Neural crest cell (in vitro differentiated cells): ENCODE results near the gene UGP2. TPM values are rescaled to one million over a fixed set of nuclear protein-coding genes. Genes with fewer than 3 reads are reported as not detected.

Experiments
- DNase-seq: peaks from one replicate; pipeline ENCODE4 v3.0.0; 2021; ENCODE audit warnings: low read depth, mixed read lengths, low spot score
- H3K27ac Mint-ChIP-seq: one replicate; pipeline ENCODE4 v1.8.0; 2021; ENCODE audit warnings: mild to moderate bottlenecking, mixed read lengths; ENCODE audit not compliant: unreplicated experiment
- H3K27me3 Mint-ChIP-seq: 2 replicates; pipeline ENCODE4 v1.8.0; 2021; ENCODE audit warnings: low read depth, mild to moderate bottlenecking, mixed read lengths
- H3K36me3 Mint-ChIP-seq: 2 replicates; pipeline ENCODE4 v1.8.0; 2021; ENCODE audit warnings: low read depth, mild to moderate bottlenecking, mixed read lengths
- H3K4me1 Mint-ChIP-seq: 2 replicates; pipeline ENCODE4 v1.8.0; 2021; ENCODE audit warnings: mixed read lengths
- H3K4me3 Mint-ChIP-seq: one replicate; pipeline ENCODE4 v1.8.0; 2021; ENCODE audit warnings: mild to moderate bottlenecking, mixed read lengths
- H3K9me3 Mint-ChIP-seq: 2 replicates; pipeline ENCODE4 v1.8.0; 2021; ENCODE audit warnings: mixed read lengths
- long read RNA-seq: library from polyadenylated mRNA; unstranded; transcript quantifications from one replicate; pipeline ENCODE4 v2.0.0, GENCODE V29; 2020
- total RNA-seq: library from RNA; stranded (reverse); gene quantifications from 2 replicates; pipeline ENCODE4 v1.2.1, GENCODE V29; 2021
- TF ChIP-seq, protein P1 (sequence below): fragments of 200-600 bp; sonication (generic); conservative IDR thresholded peaks from 2 replicates; pipeline ENCODE4 v1.5.0; 2021; ENCODE audit warnings: antibody characterized with exemption, mild to moderate bottlenecking

Gene UGP2
- total RNA-seq = 43.1 and 56.9 TPM in 2 replicates
- long read RNA-seq, transcript UGP2-202 (10 exons, 2,136 nt) = major isoform, 40 of 73 reads
- long read RNA-seq, transcript UGP2-201 (10 exons, 2,338 nt) = minor isoform, 24 of 73 reads
- long read RNA-seq, partial matches to known transcripts = 2 of 73 reads
- long read RNA-seq, other reads (novel, unspliced or antisense) = 6 of 73 reads

DNA sequence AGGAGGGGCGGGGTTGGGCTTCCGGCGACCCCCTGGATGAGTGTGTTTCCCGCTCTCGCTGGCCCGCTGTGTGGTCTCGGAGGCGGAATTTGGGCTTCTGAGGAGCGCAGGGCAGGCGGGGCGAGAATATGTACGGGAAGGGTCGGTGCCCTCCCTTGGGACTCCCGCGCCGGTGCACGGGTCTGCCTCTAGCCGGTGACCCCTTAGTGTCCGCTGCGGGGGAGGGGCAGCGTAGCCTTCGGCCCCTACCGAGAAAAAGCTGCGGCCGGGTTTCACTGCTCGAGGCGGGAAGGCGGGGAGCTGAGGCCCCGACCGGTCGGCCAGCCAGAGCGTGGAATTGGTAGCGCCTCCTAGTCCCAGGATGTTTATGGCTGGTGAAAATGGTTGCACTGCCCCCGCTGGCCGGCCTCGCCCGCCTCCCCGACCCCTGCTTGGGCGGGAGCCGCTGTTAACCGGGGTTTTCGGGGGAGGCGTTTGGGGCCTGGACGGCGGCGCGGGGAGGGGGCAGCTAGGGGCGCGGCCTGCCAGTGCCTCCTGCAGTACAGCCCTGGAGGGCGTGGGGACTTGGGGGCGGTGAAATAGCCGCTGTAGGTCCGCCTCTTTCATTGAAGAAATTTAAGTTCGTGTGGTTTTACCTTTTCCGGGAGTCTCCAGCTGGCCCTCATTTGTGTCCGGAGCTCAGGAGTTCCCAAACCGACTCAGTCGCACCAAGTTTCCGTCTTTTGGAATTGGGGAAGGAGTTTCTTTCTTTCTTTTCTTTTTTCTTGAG is at the start of gene UGP2:
Gene UGP2 (plus strand): TSS at position 643 of the 769 bp plus-strand sequence. CDS start 290 bp downstream, outside the sequence.
- H3K36me3 Mint-ChIP-seq = no peaks in the 10 kb centered on the region
- peak; percentile 71 for DNase-seq
- peak within 1 kb of the TSS; percentile 100 for H3K4me3 Mint-ChIP-seq
- no peaks in the 10 kb centered on the region for H3K27me3 Mint-ChIP-seq
- H3K27ac Mint-ChIP-seq = peak within 1 kb of the TSS; percentile 99
- no peaks in the 10 kb centered on the region for H3K9me3 Mint-ChIP-seq
- peaks cover 44% of the 10 kb centered on the region for H3K4me1 Mint-ChIP-seq
- TF ChIP-seq, protein P1, sequence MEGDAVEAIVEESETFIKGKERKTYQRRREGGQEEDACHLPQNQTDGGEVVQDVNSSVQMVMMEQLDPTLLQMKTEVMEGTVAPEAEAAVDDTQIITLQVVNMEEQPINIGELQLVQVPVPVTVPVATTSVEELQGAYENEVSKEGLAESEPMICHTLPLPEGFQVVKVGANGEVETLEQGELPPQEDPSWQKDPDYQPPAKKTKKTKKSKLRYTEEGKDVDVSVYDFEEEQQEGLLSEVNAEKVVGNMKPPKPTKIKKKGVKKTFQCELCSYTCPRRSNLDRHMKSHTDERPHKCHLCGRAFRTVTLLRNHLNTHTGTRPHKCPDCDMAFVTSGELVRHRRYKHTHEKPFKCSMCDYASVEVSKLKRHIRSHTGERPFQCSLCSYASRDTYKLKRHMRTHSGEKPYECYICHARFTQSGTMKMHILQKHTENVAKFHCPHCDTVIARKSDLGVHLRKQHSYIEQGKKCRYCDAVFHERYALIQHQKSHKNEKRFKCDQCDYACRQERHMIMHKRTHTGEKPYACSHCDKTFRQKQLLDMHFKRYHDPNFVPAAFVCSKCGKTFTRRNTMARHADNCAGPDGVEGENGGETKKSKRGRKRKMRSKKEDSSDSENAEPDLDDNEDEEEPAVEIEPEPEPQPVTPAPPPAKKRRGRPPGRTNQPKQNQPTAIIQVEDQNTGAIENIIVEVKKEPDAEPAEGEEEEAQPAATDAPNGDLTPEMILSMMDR = peak; percentile 43

DNA sequence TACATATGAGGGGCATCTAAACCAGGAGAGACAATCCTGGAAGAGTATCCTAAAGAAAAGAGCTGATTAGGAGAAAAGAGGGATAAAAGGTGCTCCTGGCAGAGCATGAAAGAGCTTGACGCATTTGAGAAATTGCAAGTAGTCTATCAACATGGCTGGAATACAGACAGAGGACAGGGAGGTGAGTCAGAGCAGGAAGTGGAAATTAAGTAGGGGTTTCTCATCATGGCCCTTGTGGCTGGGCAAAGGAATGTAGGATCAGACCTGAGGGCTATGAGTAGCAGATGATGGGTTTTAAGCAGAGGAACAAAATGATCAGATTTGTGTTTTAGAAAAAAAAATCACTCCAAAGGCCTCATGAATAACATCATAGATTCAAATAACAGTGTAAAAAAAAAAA is 49.2 kb upstream of the UGP2 start:
- Mint-ChIP-seq H3K27ac (no peak overlapping the region), H3K36me3 (no peaks in the 10 kb centered on the region), H3K4me1 (no peaks in the 10 kb centered on the region), H3K27me3 (no peaks in the 10 kb centered on the region), H3K9me3 (peaks cover 2% of the 10 kb centered on the region), H3K4me3 (no peak overlapping the region)
- TF ChIP-seq, protein P1 = no peak
- no peak for DNase-seq

DNA sequence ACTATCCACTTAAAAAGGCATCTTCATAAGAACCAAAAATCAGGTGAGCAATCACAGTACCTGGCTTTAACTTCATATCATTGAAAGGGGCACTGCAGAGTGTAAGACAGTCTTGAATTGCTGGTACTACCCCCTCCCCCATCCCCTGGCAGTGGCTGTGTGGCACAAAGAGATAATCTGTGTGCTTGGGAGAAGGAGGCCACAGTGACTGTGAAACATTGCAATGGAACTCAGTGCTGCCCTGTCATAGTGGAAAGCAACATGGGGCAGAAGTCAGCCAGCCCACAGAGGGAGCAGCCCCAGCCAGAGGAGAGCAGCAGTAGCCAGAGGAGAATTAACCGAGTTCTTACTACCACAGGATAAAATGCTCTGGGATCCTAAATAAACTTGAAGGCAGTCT is 45.3 kb upstream of the UGP2 start:
- Mint-ChIP-seq H3K27me3 (no peaks in the 10 kb centered on the region), H3K4me1 (no peaks in the 10 kb centered on the region), H3K27ac (no peak overlapping the region), H3K9me3 (peaks cover 2% of the 10 kb centered on the region), H3K4me3 (no peak overlapping the region), H3K36me3 (no peaks in the 10 kb centered on the region)
- DNase-seq = no peak
- TF ChIP-seq, protein P1 = no peak

DNA sequence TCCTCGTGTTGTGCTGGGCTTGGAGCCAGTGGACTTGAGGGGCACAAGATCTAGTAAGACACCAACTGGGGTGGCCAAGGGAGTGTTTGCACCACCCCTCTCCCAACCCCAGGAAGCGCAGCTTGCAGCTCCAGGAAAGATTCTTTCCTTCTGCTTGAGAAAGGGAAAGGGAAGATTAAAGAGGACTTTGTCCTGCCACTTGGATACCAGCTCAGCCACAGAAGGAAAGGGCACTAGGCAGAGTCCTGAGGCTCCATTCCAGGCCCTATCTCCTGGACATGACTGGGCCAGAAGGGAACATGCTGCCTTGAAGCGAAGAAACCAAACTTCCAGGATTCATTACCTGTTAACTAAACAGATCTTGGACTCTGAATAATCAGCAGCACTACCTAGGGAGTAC is 44.9 kb upstream of the UGP2 start:
- H3K36me3 Mint-ChIP-seq = no peaks in the 10 kb centered on the region
- TF ChIP-seq, protein P1 = no peak
- DNase-seq = no peak
- no peaks in the 10 kb centered on the region for H3K27me3 Mint-ChIP-seq
- peaks cover 2% of the 10 kb centered on the region for H3K9me3 Mint-ChIP-seq
- H3K27ac Mint-ChIP-seq = no peak overlapping the region
- H3K4me3 Mint-ChIP-seq = no peak overlapping the region
- H3K4me1 Mint-ChIP-seq = no peaks in the 10 kb centered on the region

DNA sequence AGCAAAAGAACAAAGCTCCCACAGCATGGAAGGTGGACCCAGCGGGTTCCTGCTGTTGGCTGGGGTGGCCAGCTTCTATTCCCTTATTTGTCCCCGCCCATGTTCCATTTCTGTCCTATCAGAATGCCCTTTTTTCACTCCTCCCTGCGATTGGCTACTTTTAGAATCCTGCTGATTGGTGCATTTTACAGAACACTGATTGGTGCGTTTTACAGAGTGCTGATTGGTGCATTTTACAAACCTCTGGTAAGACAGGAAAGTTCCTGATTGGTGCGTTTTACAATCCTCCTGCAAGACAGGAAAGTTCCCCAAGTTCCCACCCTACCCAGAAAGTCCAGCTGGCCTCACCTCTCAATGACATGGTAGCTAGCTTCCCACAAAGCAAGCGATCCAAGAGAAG is 40.2 kb upstream of the UGP2 start:
- H3K36me3 Mint-ChIP-seq = no peaks in the 10 kb centered on the region
- H3K9me3 Mint-ChIP-seq = no peaks in the 10 kb centered on the region
- no peak overlapping the region for H3K4me3 Mint-ChIP-seq
- H3K4me1 Mint-ChIP-seq = no peaks in the 10 kb centered on the region
- TF ChIP-seq, protein P1 = no peak
- no peak overlapping the region for H3K27ac Mint-ChIP-seq
- no peak for DNase-seq
- H3K27me3 Mint-ChIP-seq = no peaks in the 10 kb centered on the region
